ENCODE measurements around the gene RASGRP1. TPM values are rescaled to one million over a fixed set of nuclear protein-coding genes. Genes with fewer than 3 reads are reported as not detected.

RASGRP1 gene
- total RNA-seq, 1 experiment from 2014 or later: 2.8 TPM

GRCh38 chr15:38538328-38539007, 26.1 kb downstream of the RASGRP1 start:
- ATAC-seq: no peak
- DNase-seq (ENCODE audit: low spot score): no peak
- no peaks in the 10 kb centered on the region for H3K36me3 Mint-ChIP-seq
- POLR2A ChIA-PET: no interaction called here
- H3K9me3 Mint-ChIP-seq: no peaks in the 10 kb centered on the region
- no peaks in the 10 kb centered on the region for H3K27me3 Mint-ChIP-seq (ENCODE audit: low read depth)
- H3K27ac Mint-ChIP-seq: no peak overlapping the region
- H3K4me3 Mint-ChIP-seq: no peak overlapping the region
- CTCF ChIA-PET: interaction anchor here (1.3 kb wide), 1 partner anchor 25 kb away, joined by 5 read pairs; no protein-coding TSS in a partner anchor
- H3K4me1 Mint-ChIP-seq: peaks cover 4% of the 10 kb centered on the region
- TF ChIP-seq GABPB1 (CRISPR knock-in tag; IDR thresholded peaks at IDR 0.05) (no peak), ELF4 (CRISPR knock-in tag; IDR thresholded peaks at IDR 0.05; ENCODE audit: low read depth) (no peak), ZNF219 (CRISPR knock-in tag; IDR thresholded peaks at IDR 0.05; ENCODE audit: borderline replicate concordance) (no peak), ZNF425 (CRISPR knock-in tag; conservative IDR thresholded peaks at IDR 0.05) (no peak)

GRCh38 chr15:38536201-38536676, 28.4 kb downstream of the RASGRP1 start:
- CTCF ChIA-PET: interaction anchor here (1.3 kb wide), 2 partner anchors 28 to 96 kb away, joined by 4 to 7 read pairs; no protein-coding TSS in a partner anchor
- no peak overlapping the region for H3K27ac Mint-ChIP-seq
- ATAC-seq: no peak

More at GRCh38 chr15:38536201-38536676, 28.4 kb downstream of the RASGRP1 start:
- no peak for DNase-seq (ENCODE audit: low spot score)
- no peak overlapping the region for H3K4me3 Mint-ChIP-seq
- no peaks in the 10 kb centered on the region for H3K9me3 Mint-ChIP-seq
- H3K36me3 Mint-ChIP-seq: no peaks in the 10 kb centered on the region
- POLR2A ChIA-PET: no interaction called here
- H3K4me1 Mint-ChIP-seq: peaks cover 4% of the 10 kb centered on the region
- TF ChIP-seq E2F5 (CRISPR knock-in tag; IDR thresholded peaks at IDR 0.05) (no peak), PREB (CRISPR knock-in tag; IDR thresholded peaks at IDR 0.05; ENCODE audit: borderline replicate concordance) (no peak), MXD4 (CRISPR knock-in tag; IDR thresholded peaks at IDR 0.05; ENCODE audit: borderline replicate concordance) (no peak), JUN (CRISPR knock-in tag; IDR thresholded peaks at IDR 0.05) (no peak), ATF6 (CRISPR knock-in tag; IDR thresholded peaks at IDR 0.05) (no peak), HMGA2 (CRISPR knock-in tag; IDR thresholded peaks at IDR 0.05) (no peak), E2F4 (CRISPR knock-in tag; IDR thresholded peaks at IDR 0.05; ENCODE audit: borderline replicate concordance, low read depth) (no peak), ERG (CRISPR knock-in tag; IDR thresholded peaks at IDR 0.05) (no peak), ELF4 (CRISPR knock-in tag; IDR thresholded peaks at IDR 0.05; ENCODE audit: low read depth) (no peak), NFYB (CRISPR knock-in tag; conservative IDR thresholded peaks at IDR 0.05; ENCODE audit: low read depth) (no peak), NR3C1 (CRISPR knock-in tag; conservative IDR thresholded peaks at IDR 0.05; ENCODE audit: low read depth) (no peak), GRHL2 (CRISPR knock-in tag; IDR thresholded peaks at IDR 0.05; ENCODE audit: insufficient replicate concordance, severe bottlenecking) (no peak), CBFB (CRISPR knock-in tag; IDR thresholded peaks at IDR 0.05; ENCODE audit: low read depth) (no peak), HMGXB4 (CRISPR knock-in tag; IDR thresholded peaks at IDR 0.05) (no peak), ZNF263 (CRISPR knock-in tag; IDR thresholded peaks at IDR 0.05; ENCODE audit: low read depth) (no peak), E2F1 (CRISPR knock-in tag; IDR thresholded peaks at IDR 0.05) (no peak), PRRX2 (CRISPR knock-in tag; IDR thresholded peaks at IDR 0.05) (no peak)
- H3K27me3 Mint-ChIP-seq (ENCODE audit: low read depth): no peaks in the 10 kb centered on the region
